Activated naive CD8-positive, alpha-beta T cell treated with anti-CD3 and anti-CD28 coated beads, Interleukin-2, amount 10 ng/mL, durations not matched to agents 7 days and 5 days (primary cell): ENCODE results near the gene MAPKAP1. TPM values are rescaled to one million over a fixed set of nuclear protein-coding genes. Genes with fewer than 3 reads are reported as not detected.

Experiments used
- ATAC-seq: fragments of 150-1000 bp; cut with Tn5 transposase; one replicate; pipeline ENCODE4 v1.10.0; 2021; ENCODE audit warnings: low read depth, moderate library complexity
- POLR2A ChIA-PET: fragments of 350-600 bp; sonication (Branson Sonifier 250); formaldehyde crosslinking; loops from one replicate; lab custom pipeline; 2021; ENCODE audit warnings: antibody characterized with exemption; lab: Charles Lee
- DNase-seq: peaks from one replicate; pipeline ENCODE4 v3.0.0; 2021
- H3K27ac Mint-ChIP-seq: one replicate; pipeline ENCODE4 v1.8.0; 2022; ENCODE audit warnings: mild to moderate bottlenecking, mixed read lengths
- H3K27me3 Mint-ChIP-seq: one replicate; pipeline ENCODE4 v1.8.0; 2022; ENCODE audit warnings: mild to moderate bottlenecking, moderate library complexity, mixed read lengths
- H3K36me3 Mint-ChIP-seq: one replicate; pipeline ENCODE4 v1.8.0; 2021; ENCODE audit warnings: mild to moderate bottlenecking, mixed read lengths
- H3K4me1 Mint-ChIP-seq: one replicate; pipeline ENCODE4 v1.8.0; 2021; ENCODE audit warnings: mixed read lengths
- H3K4me3 Mint-ChIP-seq: one replicate; pipeline ENCODE4 v1.8.0; 2022; ENCODE audit warnings: mild to moderate bottlenecking, moderate library complexity, mixed read lengths
- H3K9me3 Mint-ChIP-seq: one replicate; pipeline ENCODE4 v1.8.0; 2021; ENCODE audit warnings: mixed read lengths
- total RNA-seq, 2 experiments: library from RNA; stranded (reverse); gene quantifications; one replicate each; pipeline ENCODE4 v1.2.3, GENCODE V29; 2021

Gene MAPKAP1
- total RNA-seq, 2 experiments from 2014 or later = 48.2 to 51.5 TPM

- Mint-ChIP-seq H3K4me3 (peak overlapping the region; percentile 90), H3K9me3 (no peaks in the 10 kb centered on the region), H3K36me3 (peaks cover 11% of the 10 kb centered on the region), H3K4me1 (peaks cover 27% of the 10 kb centered on the region), H3K27me3 (peaks cover 25% of the 10 kb centered on the region), H3K27ac (no peak overlapping the region)
- no peak for ATAC-seq
- no peak for DNase-seq
- POLR2A ChIA-PET = interaction anchor here (1.0 to 1.7 kb wide), 4 partner anchors 8 to 506 kb away, joined by 3 to 6 read pairs (median 4); partner anchors contain the start of genes HSPA5 and MAPKAP1
Measured at GRCh38 chr9:125746774-125747052, 39.7 kb upstream of the MAPKAP1 start.

- Mint-ChIP-seq H3K9me3 (no peaks in the 10 kb centered on the region), H3K4me1 (peaks cover 27% of the 10 kb centered on the region), H3K27me3 (peaks cover 25% of the 10 kb centered on the region), H3K27ac (peak overlapping the region; percentile 91), H3K4me3 (peak overlapping the region; percentile 90), H3K36me3 (peaks cover 11% of the 10 kb centered on the region)
- DNase-seq (peak; percentile 97), ATAC-seq (peak; percentile 85)
- POLR2A ChIA-PET = interaction anchor here (0.6 to 1.7 kb wide), 6 partner anchors 9 to 505 kb away, joined by 3 to 6 read pairs (median 3); partner anchors contain the start of genes HSPA5 and MAPKAP1
Measured at GRCh38 chr9:125746017-125746773, 39.2 kb upstream of the MAPKAP1 start.

GRCh38 chr9:125745682-125746016 is 38.6 kb upstream of the MAPKAP1 start:
- H3K9me3 Mint-ChIP-seq = no peaks in the 10 kb centered on the region
- DNase-seq (no peak), ATAC-seq (no peak)
- no peak overlapping the region for H3K27ac Mint-ChIP-seq
- POLR2A ChIA-PET = interaction anchor here (0.5 to 1.7 kb wide), 7 partner anchors 9 to 703 kb away, joined by 3 to 6 read pairs (median 3); partner anchors contain the start of genes HSPA5 and MAPKAP1
- peaks cover 25% of the 10 kb centered on the region for H3K27me3 Mint-ChIP-seq
- peaks cover 9% of the 10 kb centered on the region for H3K36me3 Mint-ChIP-seq
- H3K4me3 Mint-ChIP-seq = peak overlapping the region; percentile 90
- peaks cover 25% of the 10 kb centered on the region for H3K4me1 Mint-ChIP-seq

- Mint-ChIP-seq H3K27me3 (peaks cover 25% of the 10 kb centered on the region), H3K4me1 (peaks cover 23% of the 10 kb centered on the region), H3K36me3 (peaks cover 6% of the 10 kb centered on the region), H3K9me3 (no peaks in the 10 kb centered on the region), H3K27ac (no peak overlapping the region), H3K4me3 (peak overlapping the region; percentile 90)
- ATAC-seq (no peak), DNase-seq (no peak)
- POLR2A ChIA-PET = interaction anchor here (0.5 to 1.7 kb wide), 3 partner anchors 38 to 703 kb away, joined by 4 to 6 read pairs (median 5); partner anchors contain the start of gene MAPKAP1
Measured at GRCh38 chr9:125745018-125745417, 38.0 kb upstream of the MAPKAP1 start.

- peaks cover 6% of the 10 kb centered on the region for H3K36me3 Mint-ChIP-seq
- H3K4me3 Mint-ChIP-seq = no peak overlapping the region
- H3K4me1 Mint-ChIP-seq = peaks cover 19% of the 10 kb centered on the region
- POLR2A ChIA-PET = interaction anchor here (1.0 kb wide), 1 partner anchor 37 kb away, joined by 6 read pairs; the partner anchor contains the start of gene MAPKAP1
- H3K27me3 Mint-ChIP-seq = peaks cover 25% of the 10 kb centered on the region
- no peak for ATAC-seq
- H3K27ac Mint-ChIP-seq = no peak overlapping the region
- DNase-seq = no peak
- no peaks in the 10 kb centered on the region for H3K9me3 Mint-ChIP-seq
Measured at GRCh38 chr9:125744616-125745015, 37.6 kb upstream of the MAPKAP1 start.

- Mint-ChIP-seq H3K36me3 (peaks cover under 1% of the 10 kb centered on the region), H3K27ac (no peak overlapping the region), H3K27me3 (peaks cover 25% of the 10 kb centered on the region), H3K4me3 (no peak overlapping the region), H3K9me3 (no peaks in the 10 kb centered on the region), H3K4me1 (peaks cover 11% of the 10 kb centered on the region)
- POLR2A ChIA-PET = interaction anchor here (1.0 kb wide), 1 partner anchor 37 kb away, joined by 6 read pairs; the partner anchor contains the start of gene MAPKAP1
- ATAC-seq (no peak), DNase-seq (no peak)
Measured at GRCh38 chr9:125743682-125744428, 36.8 kb upstream of the MAPKAP1 start.

DNA sequence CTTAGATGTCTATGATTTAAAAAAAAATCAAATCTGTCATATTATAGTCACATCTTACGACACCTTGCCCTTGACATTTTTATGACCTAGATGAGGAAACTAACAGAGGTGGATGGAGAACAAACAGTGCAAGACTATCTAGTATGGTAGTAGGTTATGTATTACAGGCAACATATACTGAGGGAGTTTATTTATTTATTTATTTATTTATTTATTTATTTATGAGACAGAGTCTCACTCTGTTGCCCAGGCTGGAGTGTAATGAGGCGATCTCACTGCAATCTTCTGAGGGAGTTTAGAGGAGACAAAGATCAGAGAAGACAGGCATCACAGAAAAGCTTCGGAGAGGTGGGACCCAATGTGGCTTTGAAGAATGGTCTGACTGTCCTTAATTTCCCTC is 35.6 kb upstream of the MAPKAP1 start:
- no peaks in the 10 kb centered on the region for H3K9me3 Mint-ChIP-seq
- H3K27ac Mint-ChIP-seq = no peak overlapping the region
- ATAC-seq = no peak
- POLR2A ChIA-PET = no interaction called here
- H3K27me3 Mint-ChIP-seq = peaks cover 28% of the 10 kb centered on the region
- H3K4me3 Mint-ChIP-seq = no peak overlapping the region
- peaks cover 11% of the 10 kb centered on the region for H3K4me1 Mint-ChIP-seq
- no peak for DNase-seq
- no peaks in the 10 kb centered on the region for H3K36me3 Mint-ChIP-seq

DNA sequence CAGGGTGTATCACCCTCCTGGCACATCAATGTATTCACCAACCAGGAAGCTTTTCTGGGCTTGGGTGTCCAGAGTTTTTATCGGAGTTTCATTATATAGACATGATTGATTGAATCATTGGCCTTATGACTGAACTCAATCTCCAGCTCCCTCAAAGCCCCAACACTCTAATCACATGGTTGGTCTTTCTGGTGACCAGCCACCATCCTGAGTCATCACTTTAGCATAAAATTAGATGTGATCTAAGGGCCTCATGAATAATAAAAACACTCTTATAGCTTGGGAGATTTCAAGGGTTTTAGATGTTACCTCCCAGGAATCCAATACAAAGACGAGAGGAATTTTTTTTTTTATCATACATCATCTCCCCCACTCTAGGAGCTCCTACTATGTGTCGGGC is 32.4 kb upstream of the MAPKAP1 start:
- POLR2A ChIA-PET = no interaction called here
- Mint-ChIP-seq H3K36me3 (no peaks in the 10 kb centered on the region), H3K9me3 (no peaks in the 10 kb centered on the region), H3K27ac (no peak overlapping the region), H3K4me3 (no peak overlapping the region), H3K27me3 (peaks cover 18% of the 10 kb centered on the region), H3K4me1 (no peaks in the 10 kb centered on the region)
- DNase-seq (no peak), ATAC-seq (no peak)

DNA sequence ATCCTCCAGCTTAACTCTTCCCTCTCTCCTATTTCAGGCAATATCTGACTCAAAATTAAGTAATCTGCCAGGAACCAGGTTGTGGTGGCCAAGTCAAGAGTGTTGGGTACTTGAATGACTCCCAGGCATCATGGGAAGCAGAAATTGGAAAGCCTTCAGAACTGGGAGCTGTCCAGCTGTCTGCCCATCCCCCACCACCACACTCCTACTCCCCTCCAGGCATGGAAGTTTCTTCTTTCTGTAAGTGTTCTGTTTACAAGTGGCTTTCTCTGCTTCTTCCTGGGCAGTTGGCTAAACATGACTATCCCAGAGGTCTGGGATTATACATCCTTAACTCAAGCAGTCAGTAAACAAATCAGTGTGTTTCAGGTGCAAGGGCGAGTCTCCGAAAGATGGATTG is 25.6 kb upstream of the MAPKAP1 start:
- Mint-ChIP-seq H3K4me1 (no peaks in the 10 kb centered on the region), H3K9me3 (no peaks in the 10 kb centered on the region), H3K27me3 (peaks cover 25% of the 10 kb centered on the region), H3K36me3 (no peaks in the 10 kb centered on the region), H3K27ac (no peak overlapping the region), H3K4me3 (no peak overlapping the region)
- POLR2A ChIA-PET = no interaction called here
- DNase-seq = no peak
- ATAC-seq = no peak

DNA sequence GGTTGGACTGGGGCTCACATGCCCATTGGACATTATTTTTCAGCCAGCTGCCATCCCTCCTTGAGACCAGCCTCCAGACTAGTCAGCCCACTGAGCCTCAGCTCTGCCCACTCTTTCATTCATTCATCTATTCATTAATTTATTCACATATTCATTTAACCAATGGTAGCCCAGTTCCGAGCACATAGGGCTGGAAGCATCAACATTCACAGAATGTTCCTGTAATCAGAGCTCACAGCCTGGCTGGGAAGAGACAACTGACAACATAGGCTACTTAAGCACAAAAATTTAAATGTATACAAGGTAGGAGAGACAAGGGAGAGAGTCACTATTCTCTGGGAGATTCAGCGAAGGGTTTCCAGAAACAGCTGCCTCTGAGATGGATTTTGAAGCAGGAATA is 23.2 kb upstream of the MAPKAP1 start:
- no peak overlapping the region for H3K4me3 Mint-ChIP-seq
- DNase-seq = no peak
- H3K9me3 Mint-ChIP-seq = no peaks in the 10 kb centered on the region
- H3K27ac Mint-ChIP-seq = no peak overlapping the region
- ATAC-seq = no peak
- peaks cover 25% of the 10 kb centered on the region for H3K27me3 Mint-ChIP-seq
- H3K36me3 Mint-ChIP-seq = no peaks in the 10 kb centered on the region
- H3K4me1 Mint-ChIP-seq = no peaks in the 10 kb centered on the region
- POLR2A ChIA-PET = no interaction called here

GRCh38 chr9:125726456-125727132 is 19.6 kb upstream of the MAPKAP1 start:
- Mint-ChIP-seq H3K9me3 (no peaks in the 10 kb centered on the region), H3K27ac (no peak overlapping the region), H3K4me3 (no peak overlapping the region), H3K27me3 (peaks cover 17% of the 10 kb centered on the region), H3K36me3 (no peaks in the 10 kb centered on the region), H3K4me1 (no peaks in the 10 kb centered on the region)
- DNase-seq = no peak
- no peak for ATAC-seq
- POLR2A ChIA-PET = no interaction called here

DNA sequence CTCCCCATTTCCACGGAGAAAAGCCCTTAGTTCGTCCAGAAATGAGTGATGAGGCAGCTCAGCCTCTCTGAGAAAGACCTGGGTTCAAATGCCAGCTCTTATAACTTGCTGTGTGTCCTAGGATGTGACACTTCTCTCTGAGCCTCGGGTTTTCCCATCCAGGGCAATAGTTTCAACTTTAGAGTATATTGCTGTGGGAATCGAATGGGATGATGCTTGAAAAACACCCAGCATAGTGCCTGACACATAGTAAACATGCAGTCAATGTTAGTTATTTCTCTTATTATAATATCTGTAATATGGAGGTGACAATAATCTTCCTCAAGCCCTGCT is 430 bp upstream of the MAPKAP1 start:
- Mint-ChIP-seq H3K4me1 (peaks cover 24% of the 10 kb centered on the region), H3K4me3 (peak overlapping the region; percentile 88), H3K27ac (peak overlapping the region; percentile 50), H3K36me3 (peaks cover 10% of the 10 kb centered on the region), H3K27me3 (no peaks in the 10 kb centered on the region), H3K9me3 (no peaks in the 10 kb centered on the region)
- ATAC-seq = no peak
- POLR2A ChIA-PET = interaction anchor here (0.8 to 1.6 kb wide), 10 partner anchors 36 to 911 kb away, joined by 3 to 6 read pairs (median 4); no protein-coding TSS in a partner anchor
- no peak for DNase-seq

DNA sequence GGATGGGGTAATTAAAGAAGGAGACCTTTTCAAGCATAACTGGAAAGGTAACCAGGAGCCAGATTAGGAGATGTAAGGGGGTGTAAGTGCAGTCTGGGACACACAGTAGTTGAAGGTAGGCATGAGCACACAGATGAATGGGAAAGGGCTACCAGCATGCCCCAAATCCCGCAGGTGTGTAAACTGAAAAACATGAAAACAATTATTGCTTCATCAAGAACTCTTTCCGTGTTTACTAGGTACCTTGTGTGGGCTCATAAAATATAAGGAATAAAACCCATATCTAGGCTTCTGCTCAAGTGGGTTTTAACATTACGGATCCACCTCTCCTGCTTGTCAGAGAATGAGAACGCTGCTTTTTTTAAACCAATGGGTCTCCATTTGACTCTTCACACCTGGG is 1.1 kb downstream of the MAPKAP1 start:
- Mint-ChIP-seq H3K4me3 (peak overlapping the region; percentile 88), H3K27me3 (no peaks in the 10 kb centered on the region), H3K4me1 (peaks cover 30% of the 10 kb centered on the region), H3K27ac (no peak overlapping the region), H3K36me3 (peaks cover 10% of the 10 kb centered on the region), H3K9me3 (no peaks in the 10 kb centered on the region)
- POLR2A ChIA-PET = interaction anchor here (0.8 to 1.5 kb wide), 3 partner anchors 59 to 193 kb away, joined by 3 to 6 read pairs (median 3); no protein-coding TSS in a partner anchor
- no peak for ATAC-seq
- DNase-seq = no peak
